T-helper 22 cell (primary cell): ENCODE results near the gene UBE2M.
"Not testable (repeated sequence)": the region's sequence is repeated elsewhere in the genome, so short reads cannot be mapped to it uniquely, and the experiment has no call there.

Experiments used
- DNase-seq: peaks from one replicate; pipeline ENCODE4 v3.0.0-alpha.2; 2020; ENCODE audit warnings: low read depth

The UBE2M gene

DNA sequence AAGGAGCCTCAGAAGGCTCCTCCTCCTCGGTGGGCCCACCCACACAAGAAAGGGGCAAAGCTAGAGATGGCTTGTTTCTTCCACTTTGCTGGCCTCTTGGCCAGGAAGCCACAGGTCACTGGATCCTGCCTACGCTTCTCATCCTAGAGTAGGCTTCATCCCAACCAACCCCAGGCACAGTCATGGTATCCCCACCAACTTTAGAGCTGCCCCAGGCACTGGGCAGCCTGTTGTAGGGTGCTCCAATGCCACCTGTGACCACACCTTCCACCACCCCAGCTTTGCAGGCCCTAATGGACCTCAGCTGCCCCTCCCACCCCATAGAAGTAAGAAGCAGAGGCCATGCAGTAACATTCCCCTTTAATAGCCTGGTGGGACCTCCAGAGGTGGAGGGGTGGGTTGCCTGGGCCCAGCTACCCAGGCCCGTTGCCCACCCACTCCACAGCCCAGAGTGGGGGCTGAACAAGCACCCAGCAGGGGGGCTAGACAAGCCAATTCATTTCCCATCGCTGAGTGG, 3.0 kb downstream of the UBE2M start:
- DNase-seq = no peak

DNA sequence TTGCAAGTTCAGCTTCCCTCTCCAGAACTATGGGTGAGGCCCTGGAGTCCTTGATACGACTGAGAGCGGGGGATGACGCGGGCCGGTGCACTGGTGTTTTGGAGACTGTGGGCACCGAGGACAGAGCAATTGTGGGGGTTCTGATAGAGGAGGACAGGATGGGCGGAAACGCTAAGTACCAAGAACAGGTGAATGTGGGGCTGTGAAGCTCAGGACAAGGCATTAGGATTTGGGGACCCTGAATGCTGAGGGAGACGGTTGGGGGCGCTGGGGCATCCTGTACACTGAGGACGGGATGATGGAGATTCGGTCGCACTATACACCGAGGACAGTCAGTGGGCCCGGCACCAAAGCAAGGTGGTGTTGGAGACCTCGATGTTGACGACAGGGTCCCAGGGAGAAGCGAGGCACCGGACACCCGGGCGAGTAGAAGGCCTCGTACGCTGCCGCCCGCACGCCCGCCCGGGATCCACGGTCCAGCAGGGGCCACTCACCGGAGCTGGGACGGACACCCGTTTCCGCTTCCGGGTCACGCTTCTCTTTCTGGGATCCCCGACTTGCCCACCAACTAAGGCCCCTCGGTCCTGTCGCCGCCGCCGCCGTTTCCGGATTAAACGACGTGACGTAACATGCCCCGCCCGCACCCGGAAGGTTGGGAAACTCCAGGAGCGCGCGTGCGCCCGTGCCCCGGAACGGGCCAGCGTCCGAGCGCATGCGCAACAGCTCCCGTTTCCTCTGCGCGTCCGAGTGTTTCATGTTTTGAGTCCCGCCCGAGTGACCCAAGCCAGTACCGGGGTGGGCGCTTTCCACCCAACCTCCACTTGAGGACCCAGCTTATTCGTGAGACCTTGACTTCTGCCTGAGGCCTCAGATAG, 3.7 kb downstream of the UBE2M start, which contains the start of gene CHMP2A:
CHMP2A (minus strand) TSS at position 612 of the 875 bp plus-strand sequence. CDS start 893 bp downstream, outside the sequence.
- peak; percentile 96 for DNase-seq

GRCh38 chr19:58553799-58554493, 4.5 kb downstream of the UBE2M start:
- no peak for DNase-seq

GRCh38 chr19:58552655-58553054, 5.8 kb downstream of the UBE2M start:
- DNase-seq = no peak

GRCh38 chr19:58551577-58552471, 6.6 kb downstream of the UBE2M start:
- no peak for DNase-seq

DNA sequence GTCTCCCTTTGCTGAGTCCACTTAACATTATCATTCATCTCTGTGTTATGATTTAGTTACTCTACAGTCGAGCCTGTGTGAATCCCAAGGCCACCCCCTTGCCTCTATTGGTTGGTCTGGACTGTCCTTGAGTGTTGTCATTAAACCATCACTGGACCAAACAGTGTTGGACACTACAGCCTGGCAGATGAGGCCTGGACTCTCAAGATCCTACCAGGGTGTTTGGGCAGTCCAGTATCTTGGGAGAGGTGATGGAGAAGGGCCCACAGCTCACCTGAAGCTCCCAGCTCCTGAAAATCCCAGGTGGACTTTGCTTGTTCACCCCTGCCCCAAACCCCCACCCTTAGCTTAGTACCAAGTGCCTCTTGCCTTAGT, 7.3 kb downstream of the UBE2M start:
- DNase-seq = no peak

DNA sequence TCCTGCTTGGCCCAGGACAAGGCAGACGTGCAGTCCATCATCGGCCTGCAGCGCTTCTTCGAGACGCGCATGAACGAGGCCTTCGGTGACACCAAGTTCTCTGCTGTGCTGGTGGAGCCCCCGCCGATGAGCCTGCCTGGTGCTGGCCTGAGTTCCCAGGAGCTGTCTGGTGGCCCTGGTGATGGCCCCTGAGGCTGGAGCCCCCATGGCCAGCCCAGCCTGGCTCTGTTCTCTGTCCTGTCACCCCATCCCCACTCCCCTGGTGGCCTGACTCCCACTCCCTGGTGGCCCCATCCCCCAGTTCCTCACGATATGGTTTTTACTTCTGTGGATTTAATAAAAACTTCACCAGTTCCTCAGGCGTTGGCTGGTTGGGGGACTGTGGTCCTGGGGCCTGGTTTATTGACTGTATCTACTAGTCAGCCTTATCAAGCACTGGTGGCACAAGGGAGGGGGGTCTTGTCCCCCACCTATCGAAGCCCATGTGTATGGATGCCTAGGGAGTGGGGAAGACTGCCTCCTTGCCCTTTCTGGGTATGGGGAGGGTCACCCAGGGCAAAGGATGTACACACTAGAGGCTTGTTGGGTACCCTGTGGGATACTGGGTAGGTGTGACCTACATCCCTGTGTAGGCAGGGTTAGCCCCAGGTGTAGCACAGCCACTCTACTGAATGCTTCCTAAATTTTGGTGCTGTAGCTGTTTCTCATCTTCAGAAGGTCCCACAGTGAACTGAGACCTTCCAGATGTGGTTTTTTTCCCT, 7.9 kb downstream of the UBE2M start:
- no peak for DNase-seq

- DNase-seq = no peak
These were observed 8.6 kb downstream of the UBE2M start for GRCh38 chr19:58549664-58550361.

- no peak for DNase-seq
These were observed 9.3 kb downstream of the UBE2M start for GRCh38 chr19:58548859-58549663.

GRCh38 chr19:58547323-58548312, 10.8 kb downstream of the UBE2M start:
- no peak for DNase-seq

- DNase-seq = no peak
These were observed 12.3 kb downstream of the UBE2M start for GRCh38 chr19:58546019-58546530.

DNA sequence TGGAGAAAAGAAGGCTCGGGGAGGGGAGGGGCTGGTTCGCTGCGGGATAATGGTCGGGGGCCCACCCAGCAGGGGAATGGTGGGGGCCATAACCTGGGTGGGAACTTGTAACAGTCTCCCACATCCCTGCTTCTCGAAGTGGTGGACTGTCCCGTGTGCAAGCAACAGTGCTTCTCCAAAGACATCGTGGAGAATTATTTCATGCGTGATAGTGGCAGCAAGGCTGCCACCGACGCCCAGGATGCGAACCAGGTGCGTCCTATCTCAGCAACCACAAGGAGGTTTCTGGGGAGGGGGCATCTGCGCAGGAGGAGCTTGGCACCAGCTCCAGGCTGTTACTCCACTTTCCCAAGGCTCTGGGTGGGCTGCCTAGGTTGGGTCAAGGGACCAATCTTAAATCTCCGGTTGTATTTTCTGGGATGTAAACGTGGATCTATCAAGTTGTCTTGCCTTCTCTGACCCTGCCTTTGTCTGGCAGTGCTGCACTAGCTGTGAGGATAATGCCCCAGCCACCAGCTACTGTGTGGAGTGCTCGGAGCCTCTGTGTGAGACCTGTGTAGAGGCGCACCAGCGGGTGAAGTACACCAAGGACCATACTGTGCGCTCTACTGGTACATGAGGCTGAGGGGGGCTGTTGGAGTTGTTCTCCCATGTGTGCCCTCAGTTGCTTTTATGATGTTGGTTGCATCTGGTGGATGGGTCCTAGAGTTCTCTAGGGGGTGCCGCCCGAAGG, 13.0 kb downstream of the UBE2M start:
- DNase-seq = no peak

GRCh38 chr19:58544591-58545285, 13.7 kb downstream of the UBE2M start:
- peak; percentile 62 for DNase-seq

DNA sequence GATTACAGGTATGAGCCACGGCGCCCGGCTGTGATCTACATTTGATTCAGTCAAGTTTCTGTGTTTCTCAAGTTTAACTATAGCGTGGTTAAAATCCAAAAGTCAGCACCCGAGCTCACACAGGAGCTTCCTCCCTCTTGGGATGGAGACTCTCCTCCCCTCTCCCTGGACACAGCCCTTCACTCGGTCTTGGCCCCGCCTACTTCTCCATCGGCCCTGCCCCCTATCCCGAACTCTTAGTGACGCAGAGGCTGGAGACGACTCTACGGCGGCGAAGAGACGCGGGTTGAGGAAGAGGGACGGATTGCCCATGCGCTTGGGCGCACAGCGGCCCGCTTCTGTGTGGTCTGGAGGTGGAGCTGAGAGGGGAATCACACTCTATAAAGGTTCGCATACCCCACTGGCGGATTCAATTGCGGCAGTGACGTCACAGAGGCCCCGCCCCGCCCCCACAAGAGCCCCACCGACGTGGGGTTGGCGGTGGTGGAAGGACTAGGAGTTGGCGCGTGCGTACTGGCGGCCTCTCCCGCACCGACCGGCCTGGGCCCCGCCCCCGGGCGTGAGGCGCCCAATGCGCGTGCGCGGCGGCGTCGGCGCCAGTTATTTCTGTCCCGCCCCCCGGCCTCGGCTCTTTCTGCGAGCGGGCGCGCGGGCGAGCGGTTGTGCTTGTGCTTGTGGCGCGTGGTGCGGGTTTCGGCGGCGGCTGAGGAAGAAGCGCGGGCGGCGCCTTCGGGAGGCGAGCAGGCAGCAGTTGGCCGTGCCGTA, 14.4 kb downstream of the UBE2M start, which contains the start of gene TRIM28:
TRIM28 (plus strand) TSS at position 239 of the 765 bp plus-strand sequence. CDS start 694 bp downstream, outside the sequence.
- DNase-seq = peak; percentile 100

- DNase-seq = not testable (repeated sequence)
These were observed 15.6 kb downstream of the UBE2M start for GRCh38 chr19:58542641-58543372.
